ENCODE data around the gene NRF1. TPM values are rescaled to one million over a fixed set of nuclear protein-coding genes. Genes with fewer than 3 reads are reported as not detected.

Gene NRF1
- total RNA-seq, 1 experiment from 2014 or later, result 13.6 TPM

DNA sequence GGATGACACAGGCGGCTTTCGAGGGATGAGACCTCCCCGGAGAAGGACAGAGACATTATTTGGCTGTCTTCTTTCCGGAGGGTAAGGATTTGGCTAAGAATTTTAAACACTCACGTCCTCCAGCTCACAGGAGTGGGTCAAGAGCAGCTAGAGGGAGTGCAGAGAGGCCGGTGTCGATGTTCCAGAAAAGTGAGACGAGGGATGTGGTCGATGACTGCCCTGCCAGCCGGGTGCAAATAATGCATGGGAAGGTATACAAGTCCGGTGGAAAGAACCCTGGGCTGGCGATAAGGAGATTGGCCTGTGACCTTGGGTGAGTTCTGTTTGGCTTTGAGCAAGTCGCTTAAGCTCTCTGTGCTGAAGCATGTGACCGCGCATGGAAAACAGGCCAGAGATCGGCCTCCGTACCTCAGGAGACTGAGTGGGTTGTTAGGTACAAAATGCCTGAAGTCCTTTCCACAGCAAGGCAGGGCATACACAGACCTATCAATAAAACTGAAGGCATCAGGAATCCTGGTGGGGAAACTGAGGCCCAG, 192.1 kb downstream of the NRF1 start:
- no peaks in the 10 kb centered on the region for H3K9me2 ChIP-seq (replicated peaks; ENCODE audit: low read length)
- DNase-seq (no peak), ATAC-seq (no peak)
- no peaks in the 10 kb centered on the region for H4K20me1 ChIP-seq (ENCODE audit: low read length)
- no peaks in the 10 kb centered on the region for H3K4me1 ChIP-seq (ENCODE audit: insufficient read depth, low read length)
- no peak overlapping the region for H3K4me3 ChIP-seq (ENCODE audit: low read length)
- no peak overlapping the region for H3K9ac ChIP-seq (ENCODE audit: low read length)
- H3K27ac ChIP-seq (ENCODE audit: low read length), result no peak overlapping the region
- TF ChIP-seq EZH2 (IDR thresholded peaks at IDR 0.05; ENCODE audit: low read length, unreplicated experiment), result no peak
- TF ChIP-seq EZH2phosphoT487 (IDR thresholded peaks at IDR 0.05; ENCODE audit: borderline replicate concordance, low read length), result no peak
- TF ChIP-seq, protein P1, sequence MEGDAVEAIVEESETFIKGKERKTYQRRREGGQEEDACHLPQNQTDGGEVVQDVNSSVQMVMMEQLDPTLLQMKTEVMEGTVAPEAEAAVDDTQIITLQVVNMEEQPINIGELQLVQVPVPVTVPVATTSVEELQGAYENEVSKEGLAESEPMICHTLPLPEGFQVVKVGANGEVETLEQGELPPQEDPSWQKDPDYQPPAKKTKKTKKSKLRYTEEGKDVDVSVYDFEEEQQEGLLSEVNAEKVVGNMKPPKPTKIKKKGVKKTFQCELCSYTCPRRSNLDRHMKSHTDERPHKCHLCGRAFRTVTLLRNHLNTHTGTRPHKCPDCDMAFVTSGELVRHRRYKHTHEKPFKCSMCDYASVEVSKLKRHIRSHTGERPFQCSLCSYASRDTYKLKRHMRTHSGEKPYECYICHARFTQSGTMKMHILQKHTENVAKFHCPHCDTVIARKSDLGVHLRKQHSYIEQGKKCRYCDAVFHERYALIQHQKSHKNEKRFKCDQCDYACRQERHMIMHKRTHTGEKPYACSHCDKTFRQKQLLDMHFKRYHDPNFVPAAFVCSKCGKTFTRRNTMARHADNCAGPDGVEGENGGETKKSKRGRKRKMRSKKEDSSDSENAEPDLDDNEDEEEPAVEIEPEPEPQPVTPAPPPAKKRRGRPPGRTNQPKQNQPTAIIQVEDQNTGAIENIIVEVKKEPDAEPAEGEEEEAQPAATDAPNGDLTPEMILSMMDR (conservative IDR thresholded peaks at IDR 0.05; ENCODE audit: low read depth, low read length), result no peak
- CTCF ChIA-PET, result no interaction called here
- intact Hi-C loops (cut with micrococcal nuclease), result no loop called here
- no peaks in the 10 kb centered on the region for H3K9me3 ChIP-seq (ENCODE audit: low read length)
- H3F3A ChIP-seq (ENCODE audit: low read length, unreplicated experiment), result no peaks in the 10 kb centered on the region
- H3K79me2 ChIP-seq (ENCODE audit: low read length), result no peaks in the 10 kb centered on the region
- BruUV-seq (replicated peaks), result no TSS peak
- H3K4me2 ChIP-seq (ENCODE audit: low read length), result no peak overlapping the region
- H3K36me3 ChIP-seq (ENCODE audit: low read depth, low read length), result no peaks in the 10 kb centered on the region
- H2AFZ ChIP-seq (ENCODE audit: low read length), result no peak overlapping the region
- POLR2A ChIA-PET (ENCODE audit: unreplicated experiment), result no interaction called here
- no peaks in the 10 kb centered on the region for H3K27me3 ChIP-seq (ENCODE audit: low read length)

DNA sequence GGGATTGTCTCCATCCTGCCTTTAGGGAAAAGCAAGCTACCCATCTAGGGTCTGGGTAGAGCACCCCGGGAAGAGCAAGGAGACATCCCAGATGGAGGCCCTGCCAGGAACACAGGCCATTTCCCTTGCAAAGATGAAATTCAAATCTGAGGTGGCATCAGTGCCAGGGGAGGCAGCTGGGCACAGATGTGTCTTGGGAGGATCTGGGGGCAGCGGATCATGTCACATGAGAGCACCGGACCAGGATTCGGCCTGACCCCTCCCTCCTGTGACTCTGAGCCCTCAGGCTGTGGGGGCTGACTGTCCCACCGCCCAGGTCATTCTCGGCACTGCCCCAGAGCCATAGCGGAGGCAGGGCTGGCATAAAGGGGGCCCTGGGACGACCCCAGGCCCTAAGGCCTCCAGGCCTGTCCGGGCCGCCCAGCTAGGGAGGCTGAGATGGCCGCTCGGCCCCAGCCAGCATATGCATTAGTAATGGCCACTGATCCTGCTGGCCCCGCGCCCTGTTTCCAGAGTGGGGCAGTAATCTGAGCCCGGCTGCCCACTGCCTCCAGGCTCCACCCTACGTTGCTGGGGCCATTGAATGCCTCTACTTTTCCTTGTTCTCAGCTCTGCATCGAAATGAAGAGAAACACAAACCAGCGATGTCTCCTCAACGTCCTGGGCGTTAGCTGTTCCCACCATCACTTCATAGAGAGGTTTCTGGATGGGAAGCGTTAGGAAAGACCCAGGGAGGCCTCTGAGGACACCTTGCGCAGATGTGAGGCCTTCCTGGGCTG, 192.8 kb downstream of the NRF1 start:
- no peak overlapping the region for H3K4me2 ChIP-seq (ENCODE audit: low read length)
- H3K9me2 ChIP-seq (replicated peaks; ENCODE audit: low read length), result no peaks in the 10 kb centered on the region
- H3K27ac ChIP-seq (ENCODE audit: low read length), result no peak overlapping the region
- H3K9me3 ChIP-seq (ENCODE audit: low read length), result no peaks in the 10 kb centered on the region
- no TSS peak for BruUV-seq (replicated peaks)
- H3K4me3 ChIP-seq (ENCODE audit: low read length), result no peak overlapping the region
- no peaks in the 10 kb centered on the region for H3K4me1 ChIP-seq (ENCODE audit: insufficient read depth, low read length)
- POLR2A ChIA-PET (ENCODE audit: unreplicated experiment), result no interaction called here
- TF ChIP-seq EZH2phosphoT487 (IDR thresholded peaks at IDR 0.05; ENCODE audit: borderline replicate concordance, low read length) (no peak), EZH2 (IDR thresholded peaks at IDR 0.05; ENCODE audit: low read length, unreplicated experiment) (no peak)
- TF ChIP-seq, protein P1 (conservative IDR thresholded peaks at IDR 0.05; ENCODE audit: low read depth, low read length), result no peak
- no peaks in the 10 kb centered on the region for H3K79me2 ChIP-seq (ENCODE audit: low read length)
- no peak for DNase-seq
- H4K20me1 ChIP-seq (ENCODE audit: low read length), result no peaks in the 10 kb centered on the region
- no peaks in the 10 kb centered on the region for H3K36me3 ChIP-seq (ENCODE audit: low read depth, low read length)
- CTCF ChIA-PET, result no interaction called here
- H3K27me3 ChIP-seq (ENCODE audit: low read length), result no peaks in the 10 kb centered on the region
- ATAC-seq, result no peak
- H3F3A ChIP-seq (ENCODE audit: low read length, unreplicated experiment), result no peaks in the 10 kb centered on the region
- H3K9ac ChIP-seq (ENCODE audit: low read length), result no peak overlapping the region
- intact Hi-C loops (cut with micrococcal nuclease), result no loop called here
- no peak overlapping the region for H2AFZ ChIP-seq (ENCODE audit: low read length)
